CD4-positive, alpha-beta memory T cell (primary cell): ENCODE results near the gene SCFD2. TPM values are rescaled to one million over a fixed set of nuclear protein-coding genes. Genes with fewer than 3 reads are reported as not detected.
"Not testable (repeated sequence)": the region's sequence is repeated elsewhere in the genome, so short reads cannot be mapped to it uniquely, and the experiment has no call there.

Experiments used
- CTCF ChIA-PET: fragments of 350-600 bp; sonication (Branson Sonifier 250); formaldehyde crosslinking; loops from one replicate; lab custom pipeline; 2021; ENCODE audit warnings: inconsistent platforms; ENCODE audit not compliant: partially characterized antibody; lab: Charles Lee
- POLR2A ChIA-PET: fragments of 350-600 bp; sonication (Branson Sonifier 250); formaldehyde crosslinking; loops from one replicate; lab custom pipeline; 2021; ENCODE audit not compliant: partially characterized antibody; lab: Charles Lee
- DNase-seq, 5 donors: peaks; one replicate each; pipeline versions ENCODE4 v3.0.0 to v3.0.0-alpha.2; 2020 to 2022; ENCODE audit warnings: mixed read lengths in 1 of 5
- H3K27ac ChIP-seq: one replicate; pipeline ENCODE4 v1.7.0; 2013; ENCODE audit warnings: low read depth, low read length
- H3K27me3 ChIP-seq: 2 replicates; pipeline ENCODE4 v1.7.0; 2013; ENCODE audit warnings: mild to moderate bottlenecking, low read length, moderate library complexity; ENCODE audit not compliant: insufficient read depth
- H3K36me3 ChIP-seq: 2 replicates; pipeline ENCODE4 v1.7.0; 2013; ENCODE audit warnings: mild to moderate bottlenecking, low read length, moderate library complexity; ENCODE audit not compliant: insufficient read depth
- H3K4me1 ChIP-seq: 2 replicates; pipeline ENCODE4 v1.7.0; 2013; ENCODE audit warnings: mild to moderate bottlenecking, low read length, moderate library complexity; ENCODE audit not compliant: insufficient read depth
- H3K4me3 ChIP-seq, 2 donors: one replicate each; pipeline ENCODE4 v1.7.0; 2013; ENCODE audit warnings: low read length in 2 of 2, mild to moderate bottlenecking in 1 of 2
- H3K9me3 ChIP-seq, 2 donors: one replicate each; pipeline ENCODE4 v1.7.0; 2013; ENCODE audit warnings: low read length in 2 of 2, control low read depth in 1 of 2; ENCODE audit not compliant: control insufficient read depth in 1 of 2
- H3K27ac Mint-ChIP-seq, 7 donors: one replicate each; pipeline ENCODE4 v1.8.0; 2020 to 2021; ENCODE audit warnings: mixed read lengths in 7 of 7, mild to moderate bottlenecking in 6 of 7, inconsistent platforms in 3 of 7, moderate library complexity in 3 of 7
- H3K27me3 Mint-ChIP-seq, 2 donors: one replicate each; pipeline ENCODE4 v1.8.0; 2020 to 2021; ENCODE audit warnings: mixed read lengths in 2 of 2
- H3K36me3 Mint-ChIP-seq, 2 donors: one replicate each; pipeline ENCODE4 v1.8.0; 2020 to 2021; ENCODE audit warnings: mixed read lengths in 2 of 2, inconsistent platforms in 1 of 2, mild to moderate bottlenecking in 1 of 2
- H3K4me1 Mint-ChIP-seq, 4 donors: one replicate each; pipeline ENCODE4 v1.8.0; 2020 to 2021; ENCODE audit warnings: mixed read lengths in 4 of 4, mild to moderate bottlenecking in 1 of 4
- H3K4me3 Mint-ChIP-seq, 8 donors: one replicate each; pipeline ENCODE4 v1.8.0; 2020 to 2021; ENCODE audit warnings: mixed read lengths in 8 of 8, mild to moderate bottlenecking in 7 of 8, moderate library complexity in 6 of 8, inconsistent platforms in 3 of 8
- H3K9me3 Mint-ChIP-seq, 8 donors: one replicate each; pipeline ENCODE4 v1.8.0; 2020 to 2021; ENCODE audit warnings: mixed read lengths in 8 of 8, mild to moderate bottlenecking in 5 of 8, inconsistent platforms in 3 of 8, moderate library complexity in 1 of 8
- intact Hi-C: fragments of 100-400 bp; cut with micrococcal nuclease; formaldehyde crosslinking; loops from one replicate; pipeline ENCODE4 v1.15.1; 2023
- polyA plus RNA-seq, 2 donors: library from polyadenylated mRNA; unstranded; fragments of 300-500 nt; fragmentation: Illumina TruSeq; gene quantifications; one replicate each; pipeline ENCODE4 v1.2.3, GENCODE V29; 2021
- total RNA-seq, 2 experiments: library from RNA; stranded (reverse); gene quantifications; one replicate each; pipeline ENCODE4 v1.2.3, GENCODE V29; 2021

Gene SCFD2
- total and polyA plus RNA-seq, 4 experiments from 2014 or later, result 12.4 to 21.2 (median 13.5) TPM

DNA sequence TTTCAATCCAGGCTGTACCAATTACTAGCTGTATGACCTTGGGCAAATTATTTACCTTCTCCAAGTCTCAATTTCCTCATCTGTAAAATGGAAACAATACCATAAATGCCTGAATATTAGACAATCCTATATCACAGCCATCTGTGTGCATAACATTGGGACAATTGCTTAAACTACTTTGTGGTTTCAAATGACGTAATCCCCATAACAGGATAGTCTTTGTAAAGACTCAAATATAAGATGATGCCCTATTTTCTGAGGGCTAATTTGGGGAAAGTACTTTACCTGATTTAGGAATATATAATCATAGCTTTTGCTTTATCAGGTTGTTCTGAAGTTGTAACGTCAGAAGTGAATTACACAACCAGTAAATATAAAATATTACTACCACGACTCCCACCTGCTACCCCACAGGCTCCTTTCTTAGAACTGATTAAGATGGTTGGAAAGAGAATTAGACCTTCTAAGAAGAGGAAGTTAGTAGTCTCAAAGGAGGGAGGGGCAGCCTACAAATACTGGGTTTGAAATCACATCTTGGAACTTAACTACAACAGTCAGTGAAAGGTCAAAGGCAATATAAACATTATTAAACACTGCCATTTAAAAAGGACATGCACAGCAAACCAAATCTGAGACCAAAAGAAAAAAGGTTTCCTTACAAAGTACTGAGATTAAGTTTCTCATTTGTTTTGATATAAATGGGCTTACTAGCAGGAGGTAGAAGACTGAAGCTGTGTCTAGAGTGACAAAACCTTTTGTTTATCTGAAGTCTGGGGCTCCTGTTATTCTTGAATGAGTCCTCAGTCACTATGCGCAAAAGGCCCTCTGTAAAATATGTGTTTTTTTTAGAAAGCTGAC, 215.0 kb downstream of the SCFD2 start:
- no peaks in the 10 kb centered on the region for H3K27me3 Mint-ChIP-seq
- H3K9me3 Mint-ChIP-seq, result no peaks in the 10 kb centered on the region
- Histone ChIP-seq H3K27ac (no peak overlapping the region), H3K36me3 (no peaks in the 10 kb centered on the region), H3K4me3 (no peak overlapping the region), H3K27me3 (no peaks in the 10 kb centered on the region), H3K9me3 (no peaks in the 10 kb centered on the region), H3K4me1 (no peaks in the 10 kb centered on the region)
- no peak for DNase-seq
- ChIA-PET POLR2A (no interaction called here), CTCF (no interaction called here)
- no peaks in the 10 kb centered on the region for H3K4me1 Mint-ChIP-seq
- peaks cover 29 to 43% of the 10 kb centered on the region in 2 donors for H3K36me3 Mint-ChIP-seq
- H3K4me3 Mint-ChIP-seq, result no peak overlapping the region
- no peak overlapping the region for H3K27ac Mint-ChIP-seq
- intact Hi-C loops, result no loop called here

- H3K36me3 Mint-ChIP-seq, result peaks cover 23 to 37% of the 10 kb centered on the region in 2 donors
- no peaks in the 10 kb centered on the region for H3K9me3 Mint-ChIP-seq
- Histone ChIP-seq H3K36me3 (no peaks in the 10 kb centered on the region), H3K4me1 (no peaks in the 10 kb centered on the region), H3K4me3 (no peak overlapping the region), H3K27me3 (no peaks in the 10 kb centered on the region), H3K27ac (no peak overlapping the region), H3K9me3 (no peaks in the 10 kb centered on the region)
- H3K27me3 Mint-ChIP-seq, result no peaks in the 10 kb centered on the region
- H3K4me3 Mint-ChIP-seq, result no peak overlapping the region
- peaks cover 0 to 1% (median 0%) of the 10 kb centered on the region in 4 donors for H3K4me1 Mint-ChIP-seq
- ChIA-PET CTCF (interaction anchor here (0.6 kb wide), 1 partner anchor 1069 kb away, joined by 3 read pairs; no protein-coding TSS in a partner anchor), POLR2A (no interaction called here)
- DNase-seq, result no peak
- intact Hi-C loops, result no loop called here
- H3K27ac Mint-ChIP-seq, result no peak overlapping the region
Measured at GRCh38 chr4:53147711-53148110, 218.2 kb downstream of the SCFD2 start.

GRCh38 chr4:53147197-53147596, 218.7 kb downstream of the SCFD2 start:
- H3K36me3 ChIP-seq, result no peaks in the 10 kb centered on the region
- CTCF ChIA-PET, result no interaction called here
- H3K36me3 Mint-ChIP-seq, result peaks cover 21 to 38% of the 10 kb centered on the region in 2 donors
- POLR2A ChIA-PET, result interaction anchor here (0.6 kb wide), 1 partner anchor 87 kb away, joined by 3 read pairs; no protein-coding TSS in a partner anchor
- H3K4me3 Mint-ChIP-seq, result no peak overlapping the region
- no peaks in the 10 kb centered on the region for H3K4me1 ChIP-seq
- no peak overlapping the region for H3K27ac ChIP-seq
- H3K27me3 ChIP-seq, result no peaks in the 10 kb centered on the region
- H3K4me3 ChIP-seq, result no peak overlapping the region
- H3K4me1 Mint-ChIP-seq, result peaks cover 0 to 1% (median 0%) of the 10 kb centered on the region in 4 donors
- DNase-seq, result no peak
- no peaks in the 10 kb centered on the region for H3K9me3 ChIP-seq
- no peaks in the 10 kb centered on the region for H3K27me3 Mint-ChIP-seq
- H3K27ac Mint-ChIP-seq, result no peak overlapping the region
- intact Hi-C loops, result no loop called here
- no peaks in the 10 kb centered on the region for H3K9me3 Mint-ChIP-seq

DNA sequence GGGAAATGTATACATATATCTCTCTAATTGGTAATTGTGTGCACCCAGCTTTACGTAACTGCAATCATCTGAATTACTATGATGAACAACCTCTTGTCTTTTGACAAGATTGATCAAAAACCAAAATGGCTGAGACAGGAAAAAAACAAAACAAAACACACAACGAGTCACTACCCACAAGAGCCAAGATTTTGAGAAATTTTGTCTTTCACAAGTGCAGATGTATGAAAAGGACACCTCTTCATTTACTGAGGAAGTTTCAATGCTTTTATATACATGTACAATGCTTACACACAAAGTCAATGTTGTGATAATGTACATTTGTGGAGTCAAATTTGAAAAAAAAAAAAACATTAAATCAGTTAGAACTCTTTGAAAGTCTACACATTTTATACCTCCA, 224.6 kb downstream of the SCFD2 start:
- Histone ChIP-seq H3K36me3 (no peaks in the 10 kb centered on the region), H3K9me3 (no peaks in the 10 kb centered on the region), H3K4me3 (no peak overlapping the region), H3K27me3 (no peaks in the 10 kb centered on the region), H3K4me1 (no peaks in the 10 kb centered on the region), H3K27ac (no peak overlapping the region)
- Mint-ChIP-seq H3K4me3 (no peak overlapping the region), H3K9me3 (peaks cover 0 to 6% (median 0%) of the 10 kb centered on the region in 8 donors), H3K27ac (no peak overlapping the region), H3K27me3 (no peaks in the 10 kb centered on the region), H3K36me3 (peaks cover 25 to 46% of the 10 kb centered on the region in 2 donors), H3K4me1 (peaks cover 0 to 1% (median 0%) of the 10 kb centered on the region in 4 donors)
- CTCF ChIA-PET, result no interaction called here
- DNase-seq, result no peak
- intact Hi-C loops, result no loop called here
- POLR2A ChIA-PET, result no interaction called here

DNA sequence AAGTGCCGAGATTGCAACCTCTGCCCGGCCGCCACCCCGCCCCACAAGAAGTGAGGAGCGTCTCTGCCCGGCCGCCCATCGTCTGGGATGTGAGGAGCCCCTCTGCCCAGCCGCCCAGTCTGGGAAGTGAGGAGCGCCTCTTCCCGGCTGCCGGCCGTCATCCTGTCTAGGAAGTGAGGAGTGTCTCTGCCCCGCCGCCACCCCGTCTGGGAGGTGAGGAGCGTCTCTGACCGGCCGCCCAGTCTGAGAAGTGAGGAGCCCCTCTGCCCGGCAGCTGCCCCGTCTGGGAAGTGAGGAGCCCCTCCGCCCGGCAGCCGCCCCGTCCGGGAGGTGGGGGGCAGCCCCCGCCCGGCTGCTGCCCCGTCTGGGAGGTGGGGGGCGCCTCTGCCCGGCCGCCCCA, 226.6 kb downstream of the SCFD2 start:
- H3K4me3 ChIP-seq, H3K4me1 Mint-ChIP-seq, H3K9me3 Mint-ChIP-seq, H3K27ac Mint-ChIP-seq, H3K27ac ChIP-seq, H3K27me3 ChIP-seq, H3K9me3 ChIP-seq, H3K4me1 ChIP-seq, DNase-seq, H3K4me3 Mint-ChIP-seq, CTCF ChIA-PET, POLR2A ChIA-PET, H3K27me3 Mint-ChIP-seq, intact Hi-C loops, H3K36me3 ChIP-seq: not testable (repeated sequence)
- H3K36me3 Mint-ChIP-seq, result peaks cover 13 to 35% of the 10 kb centered on the region in 2 donors

DNA sequence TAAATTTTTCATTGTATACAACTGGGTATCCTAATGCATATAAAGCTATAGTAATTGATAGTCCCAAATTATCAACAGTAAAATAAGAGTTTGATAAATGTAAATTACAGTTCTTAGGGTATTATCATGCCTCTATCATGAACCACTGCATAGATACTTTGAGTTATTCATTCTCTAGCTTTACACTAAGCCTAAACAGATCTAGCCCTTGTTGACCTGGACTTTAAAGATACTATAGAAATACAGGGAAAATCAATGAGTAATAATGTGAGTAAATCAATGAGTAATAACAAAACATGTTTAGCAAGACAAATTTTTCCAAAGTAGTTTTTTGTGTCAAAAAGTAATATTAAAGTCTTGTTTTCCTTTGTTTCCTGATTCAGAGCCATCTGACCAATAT, 228.4 kb downstream of the SCFD2 start:
- H3K36me3 ChIP-seq, result no peaks in the 10 kb centered on the region
- H3K27ac Mint-ChIP-seq, result no peak overlapping the region
- H3K9me3 ChIP-seq, result no peaks in the 10 kb centered on the region
- intact Hi-C loops, result no loop called here
- ChIA-PET CTCF (no interaction called here), POLR2A (no interaction called here)
- DNase-seq, result no peak
- H3K4me3 Mint-ChIP-seq, result no peak overlapping the region
- H3K4me1 ChIP-seq, result no peaks in the 10 kb centered on the region
- peaks cover 13 to 36% of the 10 kb centered on the region in 2 donors for H3K36me3 Mint-ChIP-seq
- H3K27ac ChIP-seq, result no peak overlapping the region
- no peaks in the 10 kb centered on the region for H3K27me3 ChIP-seq
- no peaks in the 10 kb centered on the region for H3K4me1 Mint-ChIP-seq
- no peaks in the 10 kb centered on the region for H3K27me3 Mint-ChIP-seq
- H3K4me3 ChIP-seq, result no peak overlapping the region
- H3K9me3 Mint-ChIP-seq, result peaks cover 0 to 6% (median under 1%) of the 10 kb centered on the region in 8 donors

- H3K4me3 ChIP-seq, result no peak overlapping the region
- no peaks in the 10 kb centered on the region for H3K9me3 ChIP-seq
- H3K27ac ChIP-seq, result no peak overlapping the region
- H3K9me3 Mint-ChIP-seq, result peaks cover 0 to 6% (median under 1%) of the 10 kb centered on the region in 8 donors
- peaks cover 12 to 32% of the 10 kb centered on the region in 2 donors for H3K36me3 Mint-ChIP-seq
- CTCF ChIA-PET, result no interaction called here
- intact Hi-C loops, result no loop called here
- H3K27ac Mint-ChIP-seq, result no peak overlapping the region
- H3K27me3 Mint-ChIP-seq, result no peaks in the 10 kb centered on the region
- H3K4me3 Mint-ChIP-seq, result no peak overlapping the region
- H3K4me1 Mint-ChIP-seq, result no peaks in the 10 kb centered on the region
- POLR2A ChIA-PET, result no interaction called here
- no peaks in the 10 kb centered on the region for H3K27me3 ChIP-seq
- no peak for DNase-seq
- no peaks in the 10 kb centered on the region for H3K4me1 ChIP-seq
- H3K36me3 ChIP-seq, result no peaks in the 10 kb centered on the region
Measured at GRCh38 chr4:53136954-53137353, 228.9 kb downstream of the SCFD2 start.
